ENCODE data around the gene UBE2QL1. TPM values are rescaled to one million over a fixed set of nuclear protein-coding genes. Genes with fewer than 3 reads are reported as not detected.

UBE2QL1 gene
- total and polyA plus RNA-seq, 8 donors: 0.58 to 6.1 (median 0.95) TPM; not detected in 1

- peaks cover 0 to 33% (median 3%) of the 10 kb centered on the region in 3 donors for H3K27me3 ChIP-seq
- intact Hi-C loops (cut with DNase I; ENCODE audit: low total_unique reads): no loop called here
- WGBS, 5 donors: 68 to 73% (median 69%) methylated on average over 10 of the region's 10 CpGs
Observed at GRCh38 chr5:6430418-6431028, 18.1 kb upstream of the UBE2QL1 start.

DNA sequence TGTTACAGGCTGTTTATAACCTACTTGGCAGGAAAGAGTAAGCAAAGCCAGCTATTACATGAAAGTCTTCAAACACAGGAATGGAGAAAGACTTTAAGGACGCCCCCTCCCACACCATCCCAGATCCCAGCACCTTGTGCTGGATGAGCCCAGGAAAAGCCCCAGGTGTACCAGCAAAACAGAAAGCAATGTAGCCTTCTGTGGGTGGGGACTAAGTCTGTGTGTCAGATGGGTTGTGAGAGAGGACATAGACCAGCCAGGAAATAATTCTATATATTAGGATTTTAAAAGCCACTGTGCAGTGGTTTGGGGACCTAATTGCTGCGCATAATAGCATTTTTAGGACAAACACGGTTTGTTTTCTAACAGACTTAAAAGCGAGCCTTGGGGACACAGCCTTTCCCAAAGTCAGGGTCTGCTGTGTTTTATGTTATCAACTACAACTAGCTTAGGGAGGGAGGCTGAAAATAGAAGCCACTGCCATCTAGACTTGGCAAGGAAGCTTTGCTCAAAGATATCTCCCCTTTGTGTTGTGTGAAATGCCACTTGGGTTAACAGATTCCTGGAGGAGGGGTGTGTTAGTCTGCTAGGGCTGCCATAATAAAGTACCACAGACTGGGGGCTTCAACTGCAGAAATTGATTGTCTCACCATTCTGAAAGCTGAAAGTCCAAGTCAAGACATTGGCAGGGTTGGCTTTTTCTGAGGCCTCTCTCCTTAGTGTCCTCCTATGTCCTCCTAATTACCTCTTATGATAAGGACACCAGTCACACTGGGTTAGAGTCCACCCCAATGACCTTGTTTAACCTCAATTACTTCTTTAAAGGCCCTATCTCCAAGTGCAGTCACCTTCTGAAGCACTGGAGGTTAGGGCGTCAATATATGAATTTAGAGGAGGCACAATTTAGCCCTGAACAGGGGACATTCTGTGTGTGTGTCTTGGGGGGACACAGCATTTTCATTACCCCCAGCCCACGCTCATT lies 17.2 kb upstream of the UBE2QL1 start:
- Histone ChIP-seq H3K4me3 (no peak overlapping the region), H3K4me1 (no peaks in the 10 kb centered on the region), H3K27me3 (peaks cover 0 to 33% (median 3%) of the 10 kb centered on the region in 3 donors), H3K9me3 (no peaks in the 10 kb centered on the region), H3K36me3 (no peaks in the 10 kb centered on the region), H3K27ac (no peak overlapping the region)
- WGBS, 5 donors: 66 to 76% (median 71%) methylated on average over 6 of the region's 6 CpGs
- intact Hi-C loops (cut with DNase I; ENCODE audit: low total_unique reads): no loop called here
- TF ChIP-seq POLR2A (IDR thresholded peaks at IDR 0.05) (no peak), EP300 (IDR thresholded peaks at IDR 0.05) (no peak), POLR2AphosphoS5 (IDR thresholded peaks at IDR 0.05) (no peak)
- TF ChIP-seq, protein P1, sequence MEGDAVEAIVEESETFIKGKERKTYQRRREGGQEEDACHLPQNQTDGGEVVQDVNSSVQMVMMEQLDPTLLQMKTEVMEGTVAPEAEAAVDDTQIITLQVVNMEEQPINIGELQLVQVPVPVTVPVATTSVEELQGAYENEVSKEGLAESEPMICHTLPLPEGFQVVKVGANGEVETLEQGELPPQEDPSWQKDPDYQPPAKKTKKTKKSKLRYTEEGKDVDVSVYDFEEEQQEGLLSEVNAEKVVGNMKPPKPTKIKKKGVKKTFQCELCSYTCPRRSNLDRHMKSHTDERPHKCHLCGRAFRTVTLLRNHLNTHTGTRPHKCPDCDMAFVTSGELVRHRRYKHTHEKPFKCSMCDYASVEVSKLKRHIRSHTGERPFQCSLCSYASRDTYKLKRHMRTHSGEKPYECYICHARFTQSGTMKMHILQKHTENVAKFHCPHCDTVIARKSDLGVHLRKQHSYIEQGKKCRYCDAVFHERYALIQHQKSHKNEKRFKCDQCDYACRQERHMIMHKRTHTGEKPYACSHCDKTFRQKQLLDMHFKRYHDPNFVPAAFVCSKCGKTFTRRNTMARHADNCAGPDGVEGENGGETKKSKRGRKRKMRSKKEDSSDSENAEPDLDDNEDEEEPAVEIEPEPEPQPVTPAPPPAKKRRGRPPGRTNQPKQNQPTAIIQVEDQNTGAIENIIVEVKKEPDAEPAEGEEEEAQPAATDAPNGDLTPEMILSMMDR (IDR thresholded peaks at IDR 0.05): no peak
- DNase-seq: no peak

More at GRCh38 chr5:6430418-6431028, 18.1 kb upstream of the UBE2QL1 start:
- TF ChIP-seq, protein P1 (IDR thresholded peaks at IDR 0.05): no peak
- TF ChIP-seq POLR2AphosphoS5 (IDR thresholded peaks at IDR 0.05): no peak
- no peak for TF ChIP-seq EP300 (IDR thresholded peaks at IDR 0.05)
- Histone ChIP-seq H3K4me1 (no peaks in the 10 kb centered on the region), H3K4me3 (no peak overlapping the region), H3K36me3 (no peaks in the 10 kb centered on the region), H3K27ac (no peak overlapping the region), H3K9me3 (no peaks in the 10 kb centered on the region)
- DNase-seq: no peak

DNA sequence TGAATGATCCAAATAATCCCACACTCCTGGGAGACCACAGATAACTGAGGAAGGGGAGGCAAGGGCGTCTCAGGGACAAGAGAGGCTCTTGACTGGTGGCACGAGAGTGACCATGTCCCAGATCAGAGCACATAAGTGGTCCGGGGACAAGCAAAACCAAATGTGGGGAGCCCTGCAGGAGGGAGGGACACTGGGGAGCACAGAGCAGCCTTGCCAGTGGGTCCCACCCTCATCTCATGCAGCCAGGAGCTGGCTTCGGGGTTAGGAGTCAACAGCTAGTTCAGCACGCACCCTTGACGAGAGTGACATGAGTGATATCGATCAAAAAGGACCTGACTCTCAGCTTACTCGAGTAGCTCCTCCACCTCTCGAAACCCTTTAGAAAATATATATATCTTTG lies 16.5 kb upstream of the UBE2QL1 start:
- H3K27ac ChIP-seq: no peak overlapping the region
- no peak for DNase-seq
- TF ChIP-seq, protein P1 (IDR thresholded peaks at IDR 0.05): no peak
- no peak for TF ChIP-seq POLR2A (IDR thresholded peaks at IDR 0.05)
- no peak for TF ChIP-seq POLR2AphosphoS5 (IDR thresholded peaks at IDR 0.05)
- TF ChIP-seq EP300 (IDR thresholded peaks at IDR 0.05): no peak
- H3K27me3 ChIP-seq: peaks cover 0 to 33% (median 3%) of the 10 kb centered on the region in 3 donors
- no peaks in the 10 kb centered on the region for H3K36me3 ChIP-seq
- intact Hi-C loops (cut with DNase I; ENCODE audit: low total_unique reads): no loop called here
- H3K4me3 ChIP-seq: no peak overlapping the region
- WGBS, 5 donors: 66 to 80% (median 72%) methylated on average over 9 of the region's 9 CpGs
- H3K9me3 ChIP-seq: no peaks in the 10 kb centered on the region
- H3K4me1 ChIP-seq: no peaks in the 10 kb centered on the region

GRCh38 chr5:6434731-6435130 lies 13.9 kb upstream of the UBE2QL1 start:
- Histone ChIP-seq H3K27ac (no peak overlapping the region), H3K4me1 (no peaks in the 10 kb centered on the region), H3K36me3 (no peaks in the 10 kb centered on the region), H3K9me3 (peaks cover 0 to 7% (median under 1%) of the 10 kb centered on the region in 4 donors), H3K4me3 (no peak overlapping the region), H3K27me3 (peaks cover 0 to 25% (median 0%) of the 10 kb centered on the region in 3 donors)
- TF ChIP-seq, protein P1 (IDR thresholded peaks at IDR 0.05): no peak
- TF ChIP-seq POLR2AphosphoS5 (IDR thresholded peaks at IDR 0.05): no peak
- no peak for TF ChIP-seq POLR2A (IDR thresholded peaks at IDR 0.05)
- no peak for TF ChIP-seq EP300 (IDR thresholded peaks at IDR 0.05)
- 66 to 75% (median 69%) methylated on average over 14 of the region's 14 CpGs for WGBS, 5 donors
- intact Hi-C loops (cut with DNase I; ENCODE audit: low total_unique reads): no loop called here
- no peak for DNase-seq
